Posterior vena cava (tissue), 2 donors: ENCODE results near the gene GYPA. TPM values are rescaled to one million over a fixed set of nuclear protein-coding genes. Genes with fewer than 3 reads are reported as not detected.
"Not testable (repeated sequence)": the region's sequence is repeated elsewhere in the genome, so short reads cannot be mapped to it uniquely, and the experiment has no call there.

Experiments
- DNase-seq: peaks from one replicate; pipeline ENCODE4 v3.0.0-alpha.2; 2020; ENCODE audit warnings: low spot score
- intact Hi-C, 2 donors: fragments of 100-400 bp; cut with DNase I; formaldehyde crosslinking; loops; one replicate each; pipeline versions ENCODE4 v1.14.1 to v1.14.2; 2022 to 2023
- long read RNA-seq, 2 donors: library from polyadenylated mRNA; unstranded; transcript quantifications; one replicate each; pipeline ENCODE4 v2.0.0, GENCODE V29; 2020 to 2021
- total RNA-seq, 2 donors: library from RNA; stranded (reverse); fragmentation: NEBNext Ultra II Directional; extraction: Animal tissue kit (Norgen Biotek cat#: 25700); gene quantifications; one replicate each; pipeline ENCODE4 v1.2.1, GENCODE V29; 2021
- donor health status: DM: yes; HTN: yes; CAD: no.
- donor health status: DM: yes; HTN: yes; CAD: no.

GYPA gene
- total RNA-seq = under 1 TPM in 1 of 2 donors, not detected in 1; 0.65 TPM
- long read RNA-seq, donor 1, partial matches to known transcripts = 0 of 1 reads
- long read RNA-seq, donor 1, other reads (novel, unspliced or antisense) = 0 of 1 reads
- long read RNA-seq, donor 2 = 0 reads

DNA sequence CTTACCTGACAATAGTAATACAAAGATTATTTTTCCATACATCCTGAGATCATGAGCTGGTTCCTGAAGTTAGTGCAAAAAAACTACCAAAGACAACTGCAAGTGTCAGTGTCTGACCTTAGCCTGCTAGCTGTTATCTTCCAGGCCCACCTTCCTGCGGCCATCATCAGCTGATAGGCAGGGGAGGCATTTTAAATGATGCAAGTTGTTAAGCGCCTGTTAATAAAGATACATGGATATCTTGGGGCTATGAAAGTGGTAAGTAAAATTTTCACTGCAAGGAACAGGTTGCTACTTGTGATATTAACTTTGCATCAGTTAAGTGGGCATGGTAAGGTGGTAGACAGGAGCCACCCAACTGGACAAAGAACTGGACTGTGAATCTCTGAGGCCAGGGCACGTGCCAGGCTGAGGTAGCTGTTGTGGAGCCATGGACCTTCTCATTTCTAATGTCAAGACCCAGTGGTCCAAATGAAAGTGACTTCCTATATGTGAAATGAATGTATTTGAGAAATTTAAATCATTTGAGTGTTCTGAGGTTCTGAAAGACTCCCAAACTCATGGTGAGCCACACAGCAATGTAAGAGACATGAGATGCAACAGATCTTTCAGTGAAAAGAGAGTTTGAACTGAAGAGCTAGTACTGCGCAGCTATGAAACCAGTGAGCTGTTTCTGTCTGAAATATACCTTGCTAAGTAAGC is at the start of gene GYPA:
Gene GYPA, minus strand, starts transcription at position 125 of the 702 bp plus-strand sequence. Its CDS starts 83 bp downstream, at position 42.
- intact Hi-C loops, DNase-seq: not testable (repeated sequence)

DNA sequence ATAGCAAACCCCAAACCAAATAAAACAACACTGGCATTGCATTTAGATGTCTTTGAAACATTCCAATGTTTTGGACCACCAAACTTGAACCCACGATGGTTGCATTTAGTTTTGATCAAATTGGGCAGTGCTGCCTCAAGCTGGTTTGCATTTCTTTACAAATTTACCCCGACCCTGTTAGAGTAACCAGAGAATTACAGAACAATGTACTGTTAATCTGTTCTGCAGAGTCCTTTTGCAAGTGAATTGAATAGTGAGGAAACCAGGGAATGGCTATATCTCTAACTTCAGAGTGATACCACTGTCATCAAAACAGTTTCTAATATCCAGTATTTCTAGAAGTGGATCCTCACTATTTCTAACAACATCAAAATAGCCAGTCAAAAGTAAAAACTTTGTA is 49.5 kb upstream of the GYPA start:
- DNase-seq = no peak
- intact Hi-C loops = no loop called here

DNA sequence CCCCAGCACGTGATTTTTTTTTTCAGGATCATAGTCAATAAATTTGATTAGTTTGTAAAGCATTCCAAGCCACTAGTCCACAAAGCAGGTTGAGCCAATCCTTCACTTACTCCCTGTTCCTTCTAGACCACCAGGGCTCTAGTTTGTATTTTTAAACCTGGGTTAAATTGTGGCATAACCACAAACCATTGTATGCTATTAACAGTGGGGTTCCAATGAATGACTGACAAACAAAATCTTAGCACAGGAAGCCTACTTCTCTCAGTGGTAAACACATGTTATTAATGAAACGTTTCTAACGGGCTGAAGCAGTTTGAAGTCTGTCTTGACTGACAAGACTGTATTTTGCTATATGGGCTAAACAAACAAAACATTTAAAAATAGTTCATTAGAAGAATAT is 48.6 kb upstream of the GYPA start:
- DNase-seq = no peak

DNA sequence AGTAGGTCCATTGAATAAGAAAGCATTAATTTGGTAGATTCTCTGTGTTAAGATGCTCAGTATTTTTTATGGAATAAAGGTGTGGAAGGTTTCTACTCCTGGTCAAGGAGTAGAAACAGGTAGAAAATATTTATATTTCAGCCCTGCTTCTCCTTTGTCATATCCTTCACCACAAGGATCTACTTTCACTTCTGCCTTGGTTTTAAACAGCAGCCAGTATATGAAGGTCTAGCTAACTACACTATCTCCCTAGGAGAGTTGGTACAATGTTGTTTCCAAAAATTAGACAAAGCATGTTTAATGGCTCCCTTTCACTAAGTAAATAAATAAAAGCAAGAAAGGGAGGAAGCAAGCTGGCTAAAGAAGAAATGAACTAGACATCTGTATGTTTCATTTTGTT is 44.6 kb upstream of the GYPA start:
- DNase-seq = no peak
- intact Hi-C loops = no loop called here

More for the DNA sequence above, 48.6 kb upstream of the GYPA start:
- intact Hi-C loops = no loop called here

DNA sequence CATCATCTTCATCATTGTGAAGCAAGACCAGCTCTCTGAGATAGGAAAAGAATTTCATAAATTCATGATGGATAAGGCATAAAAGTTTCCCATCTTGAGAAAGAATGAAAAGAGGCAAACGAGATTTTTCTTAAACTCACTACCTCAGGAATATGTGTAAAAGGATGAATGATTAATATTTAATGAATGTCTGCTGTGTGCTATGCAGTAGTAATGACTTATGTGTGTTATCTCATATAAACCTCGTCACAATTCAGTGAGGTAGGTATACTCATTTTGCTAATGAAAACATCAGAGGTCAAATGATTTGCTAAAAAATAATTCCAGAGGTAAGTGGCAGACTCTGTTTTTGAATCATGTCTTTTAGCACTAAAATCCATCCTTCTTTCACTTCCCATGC is 42.6 kb upstream of the GYPA start:
- DNase-seq = no peak
- intact Hi-C loops = no loop called here

DNA sequence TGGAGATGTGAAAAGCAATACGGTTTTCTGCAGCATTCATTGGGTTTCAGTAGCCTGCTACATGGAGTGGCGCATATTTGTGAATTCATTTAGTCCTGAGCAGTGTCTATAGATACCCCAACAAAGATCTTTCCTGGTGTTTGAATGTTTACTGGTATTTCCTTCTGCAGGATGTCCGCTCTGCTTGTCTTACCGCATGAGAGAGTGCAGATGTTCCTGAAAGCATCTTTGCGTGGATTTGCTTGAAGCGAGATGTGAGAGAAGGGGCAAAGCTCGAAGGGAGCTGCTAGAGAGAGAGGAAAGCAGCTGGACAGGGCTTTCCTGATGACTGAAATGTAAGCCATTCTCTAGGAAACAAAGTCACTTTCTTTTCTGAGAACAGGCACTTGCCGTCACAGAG is 40.9 kb upstream of the GYPA start:
- DNase-seq = no peak
- intact Hi-C loops = no loop called here

DNA sequence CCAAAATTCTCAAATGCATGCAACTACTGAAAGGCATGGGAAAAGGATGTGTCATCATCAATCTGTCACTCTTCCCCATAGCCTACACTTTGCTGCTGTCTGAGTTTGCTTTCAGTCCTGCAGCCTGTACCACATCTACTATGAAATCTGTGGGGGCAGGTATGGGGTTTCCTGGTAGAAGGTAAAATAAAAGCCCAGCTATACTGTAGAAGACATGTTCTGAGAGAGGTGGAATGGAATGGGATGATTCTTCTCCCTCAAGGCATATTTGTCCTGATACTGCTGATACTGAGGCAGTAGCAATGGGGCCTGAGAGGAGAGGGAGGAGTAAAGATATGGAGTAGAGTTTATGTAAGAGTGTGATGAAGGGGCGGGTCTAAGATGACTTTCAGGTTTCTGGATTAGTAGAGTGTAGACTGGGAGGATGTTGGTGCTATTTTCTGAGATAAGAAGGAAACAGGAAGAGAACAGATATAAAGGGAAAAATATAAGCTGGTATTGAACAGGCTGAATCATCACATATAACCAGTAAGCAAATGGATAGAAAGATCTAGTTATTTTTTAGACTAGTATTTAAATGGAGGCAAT is 38.7 kb upstream of the GYPA start:
- intact Hi-C loops = loop anchor here in 1 of 2 donors (10.0 kb wide), 1 partner anchor 956 kb away; no protein-coding TSS in a partner anchor
- no peak for DNase-seq

DNA sequence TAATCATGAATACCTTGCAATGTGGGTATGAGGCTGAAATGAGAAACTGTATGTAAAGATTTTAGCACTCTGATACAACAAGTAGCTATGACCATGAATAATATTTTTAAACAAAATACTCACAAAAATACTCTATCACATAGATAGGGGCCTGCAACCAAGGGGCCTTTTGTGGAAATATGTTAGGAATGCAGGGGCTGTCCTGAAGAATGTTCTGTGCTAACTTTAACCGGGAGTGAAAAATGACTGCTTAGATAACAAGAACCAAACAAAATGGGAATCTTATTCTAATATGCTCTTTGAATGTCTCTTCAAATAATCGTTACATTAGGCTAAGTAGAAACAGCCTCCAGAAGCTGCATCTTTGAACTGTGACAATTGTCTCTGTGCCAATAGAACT is 37.9 kb upstream of the GYPA start:
- no peak for DNase-seq
- intact Hi-C loops = loop anchor here in 1 of 2 donors (10.0 kb wide), 1 partner anchor 956 kb away; no protein-coding TSS in a partner anchor

DNA sequence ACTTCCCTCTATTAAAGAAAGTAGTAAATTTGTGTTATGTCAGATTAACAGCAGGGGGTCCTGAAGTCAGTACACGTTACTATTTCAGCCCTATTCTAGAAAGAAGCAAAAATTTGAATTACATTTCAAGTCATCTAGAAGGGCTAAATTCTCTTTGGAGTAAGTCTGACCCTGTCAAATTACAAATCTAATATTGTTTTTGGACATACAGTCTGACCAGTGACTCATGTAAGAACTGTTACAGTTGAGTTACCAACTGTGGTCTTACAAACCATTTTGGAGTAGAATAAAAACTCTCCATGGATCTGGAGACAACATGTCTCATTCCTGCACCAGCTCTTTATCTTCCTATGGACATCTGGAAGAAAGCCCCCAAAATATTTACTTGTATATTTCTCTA is 36.0 kb upstream of the GYPA start:
- intact Hi-C loops = loop anchor here in 1 of 2 donors (10.0 kb wide), 1 partner anchor 958 kb away; no protein-coding TSS in a partner anchor
- no peak for DNase-seq

DNA sequence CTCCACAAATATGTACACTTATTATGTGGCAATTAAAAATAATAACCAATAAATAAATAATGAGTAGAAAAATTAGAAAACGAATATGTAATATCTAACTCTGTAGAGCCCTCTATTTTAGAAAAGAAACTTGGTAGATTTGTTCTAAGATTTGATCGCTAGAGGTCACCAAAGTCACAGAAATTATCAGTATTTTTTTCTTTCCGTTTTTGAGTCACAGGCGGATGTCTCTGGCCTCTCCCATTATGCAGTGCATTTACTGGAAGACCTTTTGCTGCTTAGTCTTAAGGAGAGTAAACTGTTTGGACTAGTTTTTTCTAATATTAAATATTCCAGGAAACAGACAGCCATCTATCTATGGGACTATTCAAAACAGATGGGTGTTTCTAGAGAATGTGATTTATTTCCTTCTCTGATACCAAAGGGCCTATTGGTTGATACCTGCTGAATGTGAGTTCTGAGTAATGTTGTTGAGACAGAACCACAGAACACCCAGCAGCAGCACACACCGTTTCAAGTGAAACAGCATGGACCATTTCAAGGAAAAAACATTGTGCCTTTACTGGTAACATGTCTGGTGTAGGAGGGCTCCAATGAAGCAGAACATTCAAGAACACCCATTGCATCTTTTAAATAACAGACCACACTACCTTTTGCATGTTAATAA is 34.0 kb upstream of the GYPA start:
- intact Hi-C loops = loop anchor here in 1 of 2 donors (10.0 kb wide), 1 partner anchor 960 kb away; no protein-coding TSS in a partner anchor
- no peak for DNase-seq

DNA sequence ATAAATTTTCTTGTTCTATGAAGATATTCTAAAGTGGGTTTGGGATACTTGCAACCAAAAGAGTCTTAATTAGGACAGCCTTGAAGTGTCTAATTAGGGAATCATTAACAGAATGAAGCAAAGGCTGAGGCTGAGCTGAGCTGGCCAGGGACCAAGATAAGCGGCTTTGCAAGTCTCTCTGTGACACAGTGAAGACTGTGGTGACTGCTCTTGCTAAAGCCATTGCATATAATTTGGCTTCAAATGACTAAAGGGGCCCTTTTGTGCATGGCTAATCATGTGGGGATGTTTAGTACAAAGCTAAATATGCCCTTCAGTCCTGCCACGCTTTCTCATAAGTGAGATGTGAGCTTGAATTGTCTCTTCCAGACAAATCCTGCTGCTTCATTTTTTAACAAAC is 31.2 kb upstream of the GYPA start:
- no peak for DNase-seq
- intact Hi-C loops = loop anchor here in 1 of 2 donors (10.0 kb wide), 1 partner anchor 963 kb away; no protein-coding TSS in a partner anchor

DNA sequence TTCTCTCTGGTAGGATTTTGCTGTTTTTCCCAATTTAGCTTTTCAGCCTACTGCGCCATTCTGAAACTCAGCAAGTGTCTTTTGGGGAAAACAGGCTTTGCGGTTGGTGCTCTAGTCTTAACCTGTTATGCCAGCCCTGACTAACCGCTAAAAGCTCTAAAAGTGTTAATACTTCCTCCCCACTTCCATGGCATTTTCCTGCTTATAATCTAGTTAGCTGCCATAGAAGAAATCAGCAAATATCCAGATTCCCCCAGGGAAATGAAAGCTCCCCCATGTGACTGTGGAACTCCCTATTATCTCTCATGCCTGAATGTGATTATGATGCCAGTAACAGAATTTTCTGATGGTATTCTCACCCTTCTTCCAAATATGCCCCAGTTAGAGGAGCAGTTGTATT is 28.7 kb upstream of the GYPA start:
- intact Hi-C loops = no loop called here
- DNase-seq = no peak

DNA sequence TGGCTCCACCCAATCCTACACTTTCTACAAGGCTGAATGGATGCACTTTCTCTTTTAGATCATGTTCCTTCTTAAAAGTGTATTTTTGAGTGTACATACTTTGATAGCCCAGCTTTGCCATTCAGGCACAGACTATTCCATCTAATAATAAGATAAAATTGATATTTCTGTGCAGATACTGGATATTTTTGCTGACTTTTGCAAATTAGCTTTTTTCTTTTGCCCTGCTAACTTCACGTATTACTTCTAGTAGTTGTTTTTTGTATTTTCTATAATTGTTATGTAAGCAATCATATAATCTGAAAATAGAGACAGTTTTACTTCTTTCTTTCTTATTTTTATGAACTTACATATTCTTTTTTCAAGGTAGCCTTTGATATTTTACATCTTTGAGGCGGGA is 13.5 kb upstream of the GYPA start:
- intact Hi-C loops = no loop called here

DNA sequence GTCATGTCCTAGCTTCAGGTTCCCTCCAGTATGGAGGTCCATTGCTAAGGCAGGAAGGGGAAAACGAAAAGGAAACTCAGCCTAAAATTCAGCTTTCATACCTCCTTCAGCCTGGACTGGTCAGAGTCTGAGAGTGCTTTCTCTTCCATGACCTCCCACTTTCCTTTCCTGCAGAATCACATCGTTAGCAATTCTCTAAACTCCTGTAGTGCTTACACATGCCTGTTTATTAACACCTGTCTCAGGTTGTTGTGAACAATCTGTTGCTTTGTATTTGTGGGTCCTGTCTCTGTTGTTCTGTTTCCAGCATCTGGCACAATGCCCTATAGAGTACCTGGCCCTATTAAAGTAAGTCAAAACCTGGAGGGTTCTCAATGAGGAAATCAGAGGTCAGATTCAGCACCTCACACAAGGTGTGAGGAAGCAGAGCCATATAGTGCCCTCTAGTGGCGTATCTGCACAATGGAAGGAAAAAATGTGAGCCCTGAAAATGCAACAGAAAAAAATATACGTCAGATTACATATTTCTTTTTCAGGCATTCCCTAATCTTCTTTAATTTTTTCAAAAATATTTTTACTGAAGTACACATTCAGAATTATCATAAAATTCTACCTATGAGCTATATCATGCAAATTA is 2.3 kb upstream of the GYPA start:
- DNase-seq, intact Hi-C loops: not testable (repeated sequence)

More for the DNA sequence above, 13.5 kb upstream of the GYPA start:
- no peak for DNase-seq

DNA sequence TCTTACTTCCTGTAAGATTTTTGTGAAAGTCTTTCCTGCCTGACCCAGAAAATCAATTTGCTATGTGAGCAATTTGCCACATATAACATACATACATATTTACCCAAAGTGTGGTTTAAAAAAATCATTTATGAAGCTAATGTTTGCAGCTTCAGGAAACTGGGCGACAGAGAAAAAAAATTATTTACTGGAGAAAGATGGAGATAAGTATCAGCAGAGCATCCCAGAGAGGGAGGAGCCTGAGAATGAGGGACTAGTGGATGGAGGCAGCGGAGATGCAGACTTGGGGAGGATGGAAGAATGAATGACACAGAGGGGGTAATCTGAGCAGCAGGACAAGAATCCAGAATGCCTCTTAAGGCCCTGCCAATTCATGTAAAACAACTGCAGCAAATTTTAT is 975 bp upstream of the GYPA start:
- intact Hi-C loops = no loop called here
- no peak for DNase-seq

DNA sequence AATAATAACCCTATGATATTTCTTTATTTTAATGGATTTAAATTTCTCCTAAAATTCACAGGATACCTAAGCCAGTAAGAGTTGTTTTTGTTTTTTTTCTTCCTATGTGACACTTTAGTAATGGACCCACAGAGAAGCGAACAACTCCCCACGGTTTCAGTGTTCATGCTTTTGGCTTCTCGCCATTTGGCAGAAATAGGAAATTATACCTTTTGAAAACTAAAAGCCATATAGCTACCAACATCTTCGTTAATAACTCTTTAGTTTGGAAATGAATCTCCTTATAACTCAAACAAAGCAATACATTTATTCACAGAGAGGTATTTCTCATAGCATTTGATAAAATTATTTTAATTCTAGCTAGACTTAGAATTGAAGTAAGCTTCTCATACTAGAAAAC is 527 bp downstream of the GYPA start:
- DNase-seq, intact Hi-C loops: not testable (repeated sequence)

DNA sequence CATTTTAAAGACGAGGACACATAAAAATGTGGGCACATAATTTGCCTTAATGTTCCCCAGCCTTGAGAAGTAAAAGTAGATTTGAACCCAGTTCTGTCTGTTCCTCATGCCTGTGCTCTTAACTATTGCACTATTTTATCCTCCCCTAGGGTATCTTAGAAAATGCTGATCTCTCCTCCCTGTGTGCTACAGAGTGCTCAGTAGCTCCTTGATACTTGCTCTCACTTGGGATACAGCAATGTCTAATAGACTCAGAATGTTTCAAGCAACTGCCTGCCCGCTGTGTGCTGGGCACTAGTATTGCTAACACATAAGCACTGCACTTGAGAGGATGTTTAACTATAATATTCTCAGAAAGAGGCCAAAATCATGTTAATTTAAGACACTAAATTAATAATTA is 971 bp downstream of the GYPA start:
- DNase-seq, intact Hi-C loops: not testable (repeated sequence)

DNA sequence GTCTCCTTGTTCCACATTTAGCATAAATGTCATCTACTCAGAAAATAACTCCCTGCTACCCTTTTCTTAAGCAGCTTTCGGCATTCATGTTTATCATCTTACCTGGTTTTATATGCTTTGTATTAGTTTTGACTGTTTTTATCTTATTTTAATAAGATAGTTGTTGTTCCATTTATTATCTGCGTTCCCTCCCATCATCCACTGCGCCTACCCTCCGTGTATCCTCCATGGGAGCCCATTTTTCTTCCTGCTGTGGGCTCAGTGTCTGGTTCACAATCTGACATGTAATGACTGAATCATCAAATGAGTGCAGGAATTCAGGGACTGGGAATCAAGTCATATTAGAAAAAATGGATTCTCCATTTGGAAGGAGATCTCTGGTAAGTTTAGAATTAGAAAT is 2.3 kb downstream of the GYPA start:
- DNase-seq, intact Hi-C loops: not testable (repeated sequence)

DNA sequence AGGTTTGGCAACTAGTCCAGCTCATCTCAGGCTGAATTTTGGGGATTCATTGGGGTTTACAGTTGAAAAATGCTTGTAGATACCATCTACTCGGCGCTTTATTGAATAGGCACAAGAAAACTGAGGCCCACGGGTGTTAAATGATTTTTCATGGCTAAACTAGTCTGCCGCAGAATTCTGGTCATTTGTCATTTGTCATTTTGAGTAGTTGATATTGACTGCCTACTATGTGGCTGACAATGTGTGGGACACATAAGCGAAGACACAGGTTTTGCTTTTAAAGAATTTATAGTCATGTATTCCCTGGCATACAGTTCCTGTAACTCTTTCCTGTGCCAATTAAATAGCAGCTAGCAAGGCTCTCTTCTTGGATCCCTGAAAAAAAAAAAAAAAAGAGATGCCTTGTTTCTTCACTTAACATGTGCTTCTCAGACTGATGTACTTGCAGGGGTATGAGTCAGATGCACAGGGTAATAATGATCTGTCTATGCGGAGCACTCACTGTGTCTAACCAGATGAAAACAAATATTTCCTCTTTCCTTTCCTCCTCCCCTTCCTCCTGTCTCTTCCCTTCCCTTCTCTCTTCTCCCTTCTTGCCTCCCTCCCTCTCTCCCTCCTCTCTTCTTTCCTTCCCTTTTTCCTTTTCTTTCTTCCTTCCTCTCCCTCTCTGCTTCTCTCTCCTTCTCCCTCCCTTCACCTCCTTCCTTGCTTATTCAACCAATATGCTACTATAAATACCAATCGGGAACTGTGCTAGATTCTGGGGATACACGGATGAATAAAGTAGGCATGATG is 3.2 kb downstream of the GYPA start:
- DNase-seq, intact Hi-C loops: not testable (repeated sequence)
